GM23338 (cell line): ENCODE data around the gene TSHZ2. TPM values are rescaled to one million over a fixed set of nuclear protein-coding genes. Genes with fewer than 3 reads are reported as not detected.

ENCODE experiments used
- ATAC-seq: fragments of 200-7000 bp; cut with Tn5 transposase; 3 replicates; pipeline ENCODE4 v1.9.1; 2020
- DNase-seq: peaks from one replicate; pipeline ENCODE4 v3.0.0-alpha.2; 2015; ENCODE audit warnings: low spot score
- H2AFZ ChIP-seq: fragments of 200-600 bp; sonication (generic); 2 replicates; pipeline ENCODE4 v1.8.0; 2016; ENCODE audit warnings: antibody characterized with exemption, mild to moderate bottlenecking, moderate library complexity
- H3F3A ChIP-seq: fragments of 200-600 bp; sonication (generic); replicated peaks from 2 replicates; pipeline ENCODE4 v1.8.0; 2017; ENCODE audit warnings: antibody characterized with exemption, mixed run types, low read depth
- H3K27ac ChIP-seq: fragments of 200-600 bp; sonication (generic); 2 replicates; pipeline ENCODE4 v1.6.1; 2016; ENCODE audit warnings: low read depth
- H3K27me3 ChIP-seq: fragments of 200-600 bp; sonication (generic); 2 replicates; pipeline ENCODE4 v1.8.0; 2016; ENCODE audit warnings: mild to moderate bottlenecking, mixed run types, moderate library complexity; ENCODE audit not compliant: insufficient read depth
- H3K36me3 ChIP-seq: fragments of 200-600 bp; sonication (generic); 2 replicates; pipeline ENCODE4 v1.8.0; 2016; ENCODE audit warnings: mild to moderate bottlenecking; ENCODE audit not compliant: insufficient read depth
- H3K4me1 ChIP-seq: fragments of 200-600 bp; sonication (generic); 2 replicates; pipeline ENCODE4 v1.8.0; 2016; ENCODE audit warnings: mild to moderate bottlenecking, moderate library complexity; ENCODE audit not compliant: insufficient read depth
- H3K4me2 ChIP-seq: fragments of 200-600 bp; sonication (generic); 2 replicates; pipeline ENCODE4 v1.7.1; 2017; ENCODE audit warnings: mixed run types
- H3K4me3 ChIP-seq: fragments of 200-600 bp; sonication (generic); 2 replicates; pipeline ENCODE4 v1.6.1; 2016; ENCODE audit warnings: mixed run types
- H3K79me2 ChIP-seq: fragments of 200-600 bp; sonication (generic); replicated peaks from 2 replicates; pipeline ENCODE4 v1.8.0; 2017; ENCODE audit warnings: mild to moderate bottlenecking; ENCODE audit not compliant: insufficient read depth
- H3K9me2 ChIP-seq: fragments of 200-600 bp; sonication (generic); 2 replicates; pipeline ENCODE4 v1.8.0; 2017; ENCODE audit not compliant: insufficient read depth
- H4K20me1 ChIP-seq: fragments of 200-600 bp; sonication (generic); replicated peaks from 2 replicates; pipeline ENCODE4 v1.8.0; 2017; ENCODE audit warnings: mild to moderate bottlenecking; ENCODE audit not compliant: insufficient read depth
- H3K27ac Mint-ChIP-seq: 2 replicates; pipeline ENCODE4 v1.8.0; 2020; ENCODE audit warnings: inconsistent platforms, mild to moderate bottlenecking, moderate library complexity, mixed read lengths
- H3K27me3 Mint-ChIP-seq: 3 replicates; pipeline ENCODE4 v1.8.0; 2022; ENCODE audit warnings: low read depth, mild to moderate bottlenecking, moderate library complexity, mixed read lengths, inconsistent platforms; ENCODE audit not compliant: insufficient read depth, poor library complexity
- H3K36me3 Mint-ChIP-seq: 3 replicates; pipeline ENCODE4 v1.8.0; 2021; ENCODE audit warnings: low read depth, mild to moderate bottlenecking, inconsistent platforms, moderate library complexity, mixed read lengths
- H3K4me1 Mint-ChIP-seq: 3 replicates; pipeline ENCODE4 v1.8.0; 2020; ENCODE audit warnings: mild to moderate bottlenecking, inconsistent platforms, mixed read lengths
- H3K4me3 Mint-ChIP-seq: 3 replicates; pipeline ENCODE4 v1.8.0; 2021; ENCODE audit warnings: moderate library complexity, mild to moderate bottlenecking, inconsistent platforms, mixed read lengths
- H3K9me3 Mint-ChIP-seq: 3 replicates; pipeline ENCODE4 v1.8.0; 2020; ENCODE audit warnings: moderate library complexity, mild to moderate bottlenecking, inconsistent platforms, mixed read lengths
- CTCF ChIP-seq, 2 experiments: fragments of 200-600 bp in 1 of 2; sonication (generic) in 1 of 2; conservative IDR thresholded peaks; 2 replicates each; pipeline versions ENCODE4 v1.5.1 to v1.6.1; 2016 to 2017; ENCODE audit warnings: antibody characterized with exemption in 2 of 2, low read depth in 2 of 2, mild to moderate bottlenecking in 2 of 2, moderate library complexity in 1 of 2
- ETS1 ChIP-seq: IDR thresholded peaks from 2 replicates; pipeline ENCODE4 v1.6.1; 2016; ENCODE audit warnings: antibody characterized with exemption
- EZH2phosphoT487 ChIP-seq: fragments of 200-600 bp; sonication (generic); IDR thresholded peaks from one replicate; pipeline ENCODE4 v1.8.1; 2018; ENCODE audit warnings: antibody characterized with exemption; ENCODE audit not compliant: unreplicated experiment
- JUNB ChIP-seq: IDR thresholded peaks from one replicate; pipeline ENCODE4 v1.6.1; 2016; ENCODE audit warnings: antibody characterized with exemption; ENCODE audit not compliant: unreplicated experiment
- NANOG ChIP-seq: IDR thresholded peaks from 2 replicates; pipeline ENCODE4 v1.6.1; 2016; ENCODE audit warnings: antibody characterized with exemption, borderline replicate concordance
- POLR2AphosphoS5 ChIP-seq: IDR thresholded peaks from 2 replicates; pipeline ENCODE4 v1.6.1; 2016; ENCODE audit warnings: antibody characterized with exemption, low read depth
- REST ChIP-seq: IDR thresholded peaks from one replicate; pipeline ENCODE4 v1.6.1; 2018; ENCODE audit warnings: antibody characterized with exemption; ENCODE audit not compliant: unreplicated experiment
- ZNF114 ChIP-seq: fragments of 250-450 bp; sonication (Bioruptor Pico); IDR thresholded peaks from 2 replicates; pipeline ENCODE4 v1.5.0; 2020; ENCODE audit warnings: mild to moderate bottlenecking, moderate library complexity
- ZNF462 ChIP-seq: fragments of 250-450 bp; sonication (Bioruptor Pico); IDR thresholded peaks from 2 replicates; pipeline ENCODE4 v1.5.0; 2020; ENCODE audit warnings: mild to moderate bottlenecking, moderate library complexity
- polyA plus RNA-seq: library from polyadenylated mRNA; unstranded; fragments of >200 nt; fragmentation: Nextera tagmentation; extraction: Ambion mirVana; gene quantifications from 2 replicates; pipeline ENCODE4 v1.2.1, GENCODE V29; 2016
- total RNA-seq: library from RNA; depleted of rRNA; stranded (reverse); fragments of >200 nt; shearing (Covaris generic); gene quantifications from 2 replicates; pipeline ENCODE4 v1.2.3, GENCODE V29; 2014

TSHZ2 gene
- total and polyA plus RNA-seq, 2 experiments from 2014 or later: 0.49 to 1.3 TPM

- Mint-ChIP-seq H3K4me3 (no peak overlapping the region), H3K27ac (no peak overlapping the region), H3K36me3 (no peaks in the 10 kb centered on the region), H3K27me3 (peaks cover 2% of the 10 kb centered on the region), H3K4me1 (no peaks in the 10 kb centered on the region), H3K9me3 (no peaks in the 10 kb centered on the region)
- DNase-seq: no peak
- Histone ChIP-seq H3K27ac (no peak overlapping the region), H3K4me1 (no peaks in the 10 kb centered on the region), H3K27me3 (no peaks in the 10 kb centered on the region), H3K4me2 (no peak overlapping the region), H4K20me1 (no peaks in the 10 kb centered on the region), H2AFZ (no peak overlapping the region), H3K9me2 (no peaks in the 10 kb centered on the region), H3K36me3 (no peaks in the 10 kb centered on the region), H3K4me3 (no peak overlapping the region), H3F3A (no peaks in the 10 kb centered on the region), H3K79me2 (no peaks in the 10 kb centered on the region)
- no peak for ATAC-seq
- TF ChIP-seq POLR2AphosphoS5 (no peak), NANOG (no peak), JUNB (no peak), ZNF462 (CRISPR knock-in tag) (no peak), CTCF (conservative IDR thresholded peaks at IDR 0.05; ENCODE audit: low read depth in 2 of 2) (no peak), ETS1 (no peak), ZNF114 (no peak), REST (no peak), EZH2phosphoT487 (no peak)
These were observed 326.1 kb downstream of the TSHZ2 start for GRCh38 chr20:53298260-53298659.
